H1 (cell line): ENCODE measurements around the gene GRIN2C. TPM values are rescaled to one million over a fixed set of nuclear protein-coding genes. Genes with fewer than 3 reads are reported as not detected.

ENCODE experiments used
- CTCF ChIA-PET: fragments of 300-600 bp; sonication (Branson Sonifier 250); formaldehyde crosslinking; loops from one replicate; lab custom pipeline; 2021; ENCODE audit not compliant: partially characterized antibody; lab: Charles Lee
- POLR2A ChIA-PET: fragments of 300-600 bp; sonication (Branson Sonifier 250); formaldehyde crosslinking; loops from one replicate; lab custom pipeline; 2021; ENCODE audit warnings: inconsistent platforms; ENCODE audit not compliant: partially characterized antibody; lab: Charles Lee
- DNase-seq, 2 experiments: peaks; one replicate each; pipeline versions ENCODE4 v3.0.0 to v3.0.0-alpha.2; 2010 to 2022; ENCODE audit warnings: low spot score in 2 of 2, low read depth in 1 of 2, mixed read lengths in 1 of 2
- FAIRE-seq: peaks from 2 replicates; lab custom pipeline; 2011; peaks lifted over from hg19 to GRCh38; lab: Jason Lieb, UNC
- H2AFZ ChIP-seq: 2 replicates; pipeline ENCODE4 v1.8.1; 2012; ENCODE audit warnings: low read length, inconsistent platforms
- H2AK5ac ChIP-seq: 2 replicates; pipeline ENCODE4 v1.6.1; 2013; ENCODE audit warnings: low read depth, low read length
- H2BK120ac ChIP-seq: replicated peaks from 2 replicates; pipeline ENCODE3; 2013; ENCODE audit warnings: low read depth, low read length, inconsistent platforms
- H2BK12ac ChIP-seq: 2 replicates; pipeline ENCODE4 v1.6.1; 2013; ENCODE audit warnings: low read depth, low read length
- H2BK15ac ChIP-seq: 2 replicates; pipeline ENCODE4 v1.6.1; 2013; ENCODE audit warnings: low read length
- H2BK20ac ChIP-seq: 2 replicates; pipeline ENCODE4 v1.6.1; 2013; ENCODE audit warnings: low read length
- H2BK5ac ChIP-seq: 2 replicates; pipeline ENCODE4 v1.6.1; 2013; ENCODE audit warnings: low read depth, low read length
- H3K14ac ChIP-seq: 2 replicates; pipeline ENCODE4 v1.6.1; 2013; ENCODE audit warnings: inconsistent platforms; ENCODE audit not compliant: insufficient read length
- H3K18ac ChIP-seq: 2 replicates; pipeline ENCODE4 v1.6.1; 2013; ENCODE audit warnings: low read length; ENCODE audit errors: extremely low read depth
- H3K23ac ChIP-seq: 2 replicates; pipeline ENCODE4 v1.6.1; 2013; ENCODE audit warnings: inconsistent platforms; ENCODE audit not compliant: insufficient read length
- H3K23me2 ChIP-seq: 2 replicates; pipeline ENCODE4 v1.6.1; 2013; ENCODE audit warnings: low read depth, low read length
- H3K27ac ChIP-seq: 2 replicates; pipeline ENCODE4 v1.6.1; 2011; ENCODE audit warnings: low read depth, low read length, inconsistent platforms
- H3K27me3 ChIP-seq, 4 experiments: replicated peaks in 1 of 4; 1 replicate in 1 of 4; 2 replicates in 3 of 4; pipeline versions ENCODE4 v1.6.1 to v1.8.1; 2011 to 2013; ENCODE audit warnings: low read length in 3 of 4, mild to moderate bottlenecking in 3 of 4, inconsistent platforms in 2 of 4, mixed read lengths in 2 of 4, moderate library complexity in 1 of 4; ENCODE audit not compliant: control insufficient read depth in 3 of 4, insufficient read depth in 3 of 4; ENCODE audit errors: extremely low read depth in 1 of 4
- H3K36me3 ChIP-seq, 4 experiments: 2 replicates each; pipeline versions ENCODE4 v1.6.1 to v1.8.1; 2011 to 2013; ENCODE audit warnings: mild to moderate bottlenecking in 4 of 4, low read length in 3 of 4, moderate library complexity in 2 of 4, control low read depth in 1 of 4, inconsistent platforms in 1 of 4; ENCODE audit not compliant: insufficient read depth in 4 of 4, control insufficient read depth in 2 of 4
- H3K4ac ChIP-seq: replicated peaks from 2 replicates; pipeline ENCODE3; 2013; ENCODE audit warnings: low read length, low read depth, mixed read lengths, inconsistent platforms; ENCODE audit not compliant: insufficient read length
- H3K4me1 ChIP-seq, 4 experiments: replicated peaks in 1 of 4; 1 replicate in 1 of 4; 2 replicates in 3 of 4; pipeline versions ENCODE4 v1.6.1 to v1.8.1; 2011 to 2013; ENCODE audit warnings: low read length in 3 of 4, inconsistent platforms in 2 of 4, mixed read lengths in 1 of 4; ENCODE audit not compliant: insufficient read depth in 4 of 4, control insufficient read depth in 3 of 4
- H3K4me2 ChIP-seq, 2 experiments: 2 replicates each; pipeline versions ENCODE4 v1.6.1 to v1.8.1; 2011 to 2013; ENCODE audit warnings: low read depth in 2 of 2, low read length in 2 of 2, control low read depth in 1 of 2, inconsistent platforms in 1 of 2, mild to moderate bottlenecking in 1 of 2; ENCODE audit not compliant: insufficient read depth in 1 of 2
- H3K4me3 ChIP-seq, 4 experiments: fragments of 200-600, 300-600 bp in 1 of 4; sonication (generic), shearing (Covaris generic), sonication (Bioruptor Twin) in 1 of 4; 2 replicates each; pipeline versions ENCODE4 v1.5.1 to v1.8.1; 2011 to 2016; ENCODE audit warnings: low read length in 4 of 4, low read depth in 3 of 4, control low read depth in 2 of 4, inconsistent platforms in 2 of 4, mild to moderate bottlenecking in 2 of 4, mixed read lengths in 1 of 4, moderate library complexity in 1 of 4; ENCODE audit not compliant: insufficient read depth in 2 of 4; ENCODE audit errors: extremely low read depth in 1 of 4
- H3K56ac ChIP-seq: replicated peaks from 2 replicates; pipeline ENCODE3; 2013; ENCODE audit warnings: low read depth, mild to moderate bottlenecking, mixed read lengths, low read length, inconsistent platforms; ENCODE audit not compliant: insufficient read length
- H3K79me1 ChIP-seq: 2 replicates; pipeline ENCODE4 v1.6.1; 2013; ENCODE audit warnings: low read depth, low read length, control low read depth
- H3K79me2 ChIP-seq, 2 experiments: 2 replicates each; pipeline versions ENCODE4 v1.6.1 to v1.8.1; 2012 to 2013; ENCODE audit warnings: low read length in 2 of 2, mild to moderate bottlenecking in 2 of 2, inconsistent platforms in 1 of 2; ENCODE audit not compliant: insufficient read depth in 2 of 2, control insufficient read depth in 1 of 2
- H3K9ac ChIP-seq, 4 experiments: replicated peaks in 1 of 4; 1 replicate in 1 of 4; 2 replicates in 3 of 4; pipeline versions ENCODE4 v1.6.1 to v1.8.1; 2011 to 2013; ENCODE audit warnings: low read depth in 3 of 4, low read length in 3 of 4, control low read depth in 2 of 4, mild to moderate bottlenecking in 2 of 4, moderate library complexity in 2 of 4, inconsistent platforms in 1 of 4; ENCODE audit errors: extremely low read depth in 1 of 4
- H3K9me3 ChIP-seq, 2 experiments: 2 replicates each; pipeline versions ENCODE4 v1.6.1 to v1.8.1; 2012 to 2013; ENCODE audit warnings: mild to moderate bottlenecking in 2 of 2, moderate library complexity in 2 of 2, control low read depth in 1 of 2, inconsistent platforms in 1 of 2, low read depth in 1 of 2, low read length in 1 of 2, mixed read lengths in 1 of 2; ENCODE audit not compliant: insufficient read depth in 2 of 2
- H4K20me1 ChIP-seq, 2 experiments: replicated peaks in 1 of 2; 2 replicates each; pipeline versions ENCODE3 to v1.8.1; 2011 to 2013; ENCODE audit warnings: inconsistent platforms in 2 of 2, low read length in 2 of 2, mild to moderate bottlenecking in 1 of 2; ENCODE audit not compliant: insufficient read depth in 2 of 2, control insufficient read depth in 1 of 2
- H4K5ac ChIP-seq: 2 replicates; pipeline ENCODE4 v1.6.1; 2013; ENCODE audit warnings: low read length, low read depth, mixed read lengths, inconsistent platforms; ENCODE audit not compliant: insufficient read length
- H4K8ac ChIP-seq: 2 replicates; pipeline ENCODE4 v1.8.0; 2013; ENCODE audit warnings: mild to moderate bottlenecking, moderate library complexity, low read length, inconsistent platforms; ENCODE audit not compliant: insufficient read depth; ENCODE audit errors: extremely low read depth
- H4K91ac ChIP-seq: replicated peaks from 2 replicates; pipeline ENCODE3; 2013; ENCODE audit warnings: low read length, mixed read lengths, inconsistent platforms; ENCODE audit not compliant: insufficient read length
- CHD2 ChIP-seq: IDR thresholded peaks from 2 replicates; pipeline ENCODE4 v1.6.1; 2012; ENCODE audit warnings: low read length, improper control_type of control experiment
- GABPA ChIP-seq: IDR thresholded peaks from 2 replicates; pipeline ENCODE4 v1.6.1; 2011; ENCODE audit warnings: mild to moderate bottlenecking, low read length, moderate library complexity, borderline replicate concordance; ENCODE audit not compliant: insufficient read depth
- JUN ChIP-seq: IDR thresholded peaks from 2 replicates; pipeline ENCODE4 v1.6.1; 2011; ENCODE audit warnings: low read depth, mild to moderate bottlenecking, improper control_type of control experiment, low read length
- NRF1 ChIP-seq: IDR thresholded peaks from 2 replicates; pipeline ENCODE4 v1.6.1; 2011; ENCODE audit warnings: mild to moderate bottlenecking, low read depth, low read length, improper control_type of control experiment
- POU5F1 ChIP-seq: IDR thresholded peaks from 2 replicates; pipeline ENCODE4 v1.6.1; 2011; ENCODE audit warnings: low read depth, mild to moderate bottlenecking, low read length, moderate library complexity
- RFX5 ChIP-seq: IDR thresholded peaks from 2 replicates; pipeline ENCODE4 v1.6.1; 2011; ENCODE audit warnings: low read depth, low read length, improper control_type of control experiment, borderline replicate concordance
- RNF2 ChIP-seq: fragments of 200-900, 300-1000 bp; sonication (generic); IDR thresholded peaks from 2 replicates; pipeline ENCODE4 v1.7.1; 2016; ENCODE audit warnings: borderline replicate concordance, low read depth, mild to moderate bottlenecking, antibody characterized with exemption, low read length; ENCODE audit not compliant: poor library complexity, severe bottlenecking; ENCODE audit errors: missing control alignments
- SIN3A ChIP-seq, 2 experiments: IDR thresholded peaks in 1 of 2; conservative IDR thresholded peaks in 1 of 2; 2 replicates each; pipeline ENCODE4 v1.6.1; 2011 to 2012; ENCODE audit warnings: low read length in 2 of 2, improper control_type of control experiment in 1 of 2, low read depth in 1 of 2, mild to moderate bottlenecking in 1 of 2
- YY1 ChIP-seq: IDR thresholded peaks from 2 replicates; pipeline ENCODE4 v1.6.1; 2011; ENCODE audit warnings: low read depth, mild to moderate bottlenecking, low read length
- WGBS, 2 experiments: shearing (Covaris generic) in 1 of 2; methylation state at CpG; one replicate each; pipeline versions ENCODE4 v1.1.6 to v1.1.7; 2013 to 2015; ENCODE audit warnings: low lambda C conversion rate in 2 of 2, mixed read lengths in 2 of 2, inconsistent platforms in 1 of 2, low coverage in 1 of 2, missing lambda C conversion rate in 1 of 2; ENCODE audit not compliant: insufficient replicate concordance in 2 of 2, insufficient coverage in 1 of 2, insufficient read length in 1 of 2; ENCODE audit errors: extremely low coverage in 1 of 2, missing lambda C conversion rate in 1 of 2; 5-methylcytosine and 5-hydroxymethylcytosine counted together
- polyA plus RNA-seq, 7 experiments: library from polyadenylated mRNA; depleted of rRNA in 3 of 7; stranded (reverse) in 5 of 7; unstranded in 2 of 7; fragments of >200 nt in 5 of 7; fragments of 200-250 nt in 2 of 7; gene quantifications; 1 replicate in 5 of 7; 2 replicates in 1 of 7; 4 replicates in 1 of 7; pipeline versions ENCODE4 v1.2.1 to v1.2.3, GENCODE V29; 2011 to 2013; ENCODE audit warnings: missing spikeins in 2 of 7, mixed read lengths in 2 of 7
- total RNA-seq: library from RNA; stranded (reverse); fragmentation: NEBNext Ultra II Directional; extraction: Animal tissue kit (Norgen Biotek cat#: 25700); gene quantifications from 2 replicates; pipeline ENCODE4 v1.2.1, GENCODE V29; 2021

Gene GRIN2C
- total and polyA plus RNA-seq, 2 of the 8 experiments (the other 6 are each of a cell fraction or from before 2014, with no cell fraction given): 0.06 to 0.07 TPM

- Histone ChIP-seq H3K4me1 (peaks cover 0 to 4% (median 0%) of the 10 kb centered on the region in 4 experiments; a peak in 1 of 7 replicates), H3K56ac (no peak overlapping the region), H3K9me3 (no peaks in the 10 kb centered on the region), H4K20me1 (peaks cover 6 to 21% of the 10 kb centered on the region in 2 experiments), H2BK20ac (no peak overlapping the region)
- TF ChIP-seq NRF1 (no peak), JUN (no peak), GABPA (no peak), RNF2 (no peak), CHD2 (no peak), SIN3A (conservative IDR thresholded peaks at IDR 0.05 in 1 of 2, IDR thresholded peaks at IDR 0.05 in 1 of 2; ENCODE audit: low read depth in 1 of 2, low read length in 2 of 2) (no peak), POU5F1 (no peak), YY1 (no peak), RFX5 (no peak)
- TF ChIP-seq, all 59 proteins: peak for 0
- no peak overlapping the region for H2BK15ac ChIP-seq
- H3K79me2 ChIP-seq: no peaks in the 10 kb centered on the region
- DNase-seq (no peak), FAIRE-seq (no peak)
- no peak overlapping the region for H3K4ac ChIP-seq
- H3K18ac ChIP-seq: no peak overlapping the region
- H2BK5ac ChIP-seq: no peak overlapping the region
- no peak overlapping the region for H3K27ac ChIP-seq
- no peak overlapping the region for H3K9ac ChIP-seq
- no peak overlapping the region for H2BK12ac ChIP-seq
- POLR2A ChIA-PET: interaction anchor here (1.6 to 2.3 kb wide), 3 partner anchors 11 to 25 kb away, joined by 3 to 5 read pairs (median 4); no protein-coding TSS in a partner anchor
- no peak overlapping the region for H3K4me3 ChIP-seq
- H3K14ac ChIP-seq: no peak overlapping the region
- no peak overlapping the region for H2AK5ac ChIP-seq
- no peak overlapping the region for H4K5ac ChIP-seq
- H4K8ac ChIP-seq: no peak overlapping the region
- no peaks in the 10 kb centered on the region; the same call in 1 of the 2 replicates for H3K79me1 ChIP-seq
- no peak overlapping the region for H4K91ac ChIP-seq
- CTCF ChIA-PET: interaction anchor here (0.7 to 99.6 kb wide), 5 partner anchors 10 to 401 kb away, joined by 4 to 2981 read pairs (median 12); partner anchors contain the start of genes FDXR, GRIN2C and NAT9
- H3K36me3 ChIP-seq: no peaks in the 10 kb centered on the region
- H3K27me3 ChIP-seq: no peaks in the 10 kb centered on the region; a peak in 1 of 7 replicates
- no peaks in the 10 kb centered on the region for H3K23me2 ChIP-seq
- H2BK120ac ChIP-seq: no peak overlapping the region
- H2AFZ ChIP-seq: no peak overlapping the region
- H3K23ac ChIP-seq: no peak overlapping the region
- no peak overlapping the region for H3K4me2 ChIP-seq
- WGBS, 2 experiments: 86% methylated on average over 17 of the region's 17 CpGs; no CpG with 5 or more reads in 1 of the 2 experiments
Measured at GRCh38 chr17:74808714-74809430, 50.8 kb downstream of the GRIN2C start.
